Renal cortical epithelial cell (primary cell): Measurements from ENCODE around the gene NPR1. TPM values are rescaled to one million over a fixed set of nuclear protein-coding genes. Genes with fewer than 3 reads are reported as not detected.
"Not testable (repeated sequence)": the region's sequence is repeated elsewhere in the genome, so short reads cannot be mapped to it uniquely, and the experiment has no call there.

Source experiments
- DNase-seq: peaks from one replicate; pipeline ENCODE4 v3.0.0-alpha.2; 2011; ENCODE audit warnings: low read depth
- total RNA-seq: library from RNA; depleted of rRNA; stranded (reverse); fragments of >200 nt; gene quantifications from 2 replicates; pipeline ENCODE4 v1.2.3, GENCODE V29; 2014

The NPR1 gene
- total RNA-seq, 1 donor from 2014 or later: 39.5 TPM

DNA sequence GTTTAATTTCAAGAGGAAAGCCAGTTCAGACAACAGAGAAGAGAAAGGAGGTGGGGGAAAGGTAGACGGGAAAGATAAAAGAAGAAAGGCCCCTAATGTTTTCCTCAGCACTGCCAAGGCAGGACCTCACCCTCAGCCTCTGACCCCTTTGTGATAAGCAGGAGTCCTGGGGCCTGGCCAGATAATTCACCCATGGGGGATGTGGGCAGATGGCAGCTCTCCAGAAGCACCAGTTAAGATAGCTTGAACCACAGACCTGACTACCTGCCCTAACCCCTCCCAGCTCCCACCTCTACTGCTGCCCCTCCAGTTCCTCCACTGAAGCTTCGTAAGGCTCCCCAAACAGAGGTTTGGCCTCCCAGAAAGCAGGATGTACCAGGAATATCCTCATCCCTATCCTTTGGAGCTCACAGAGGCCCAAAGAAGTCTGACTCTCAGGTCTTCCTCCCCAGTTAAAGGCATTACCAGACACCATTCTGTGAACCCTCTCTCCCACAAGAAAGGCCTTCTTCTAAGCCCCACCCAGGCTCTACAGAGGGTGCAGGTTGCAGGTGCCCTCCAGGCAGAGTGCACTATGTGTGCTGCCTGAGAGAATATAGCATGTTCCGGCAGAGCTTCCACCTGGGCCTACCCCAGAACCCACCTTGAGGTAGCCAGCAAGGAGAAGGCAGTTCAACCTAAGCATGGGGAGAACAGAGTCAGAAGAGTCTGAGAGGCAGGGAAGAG lies 29.2 kb upstream of the NPR1 start:
- DNase-seq: no peak

DNA sequence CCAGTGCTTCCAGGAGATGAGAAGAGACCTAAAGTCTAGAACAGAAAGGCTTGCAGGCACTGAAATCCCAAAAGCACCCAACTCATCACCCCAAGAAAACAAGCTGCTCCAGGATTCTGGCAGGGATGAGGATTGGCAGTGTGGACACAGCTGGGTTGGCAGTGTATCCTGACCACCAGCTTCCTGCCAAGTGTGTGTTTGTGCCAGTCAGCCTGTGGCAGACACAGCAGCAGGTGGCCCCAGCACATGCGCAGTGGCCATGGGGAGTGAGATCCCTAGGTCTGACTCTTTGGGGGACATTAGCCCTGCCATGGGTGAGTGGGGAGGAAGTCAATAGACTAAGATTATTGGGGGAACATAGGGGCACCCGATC lies 28.6 kb upstream of the NPR1 start:
- no peak for DNase-seq

DNA sequence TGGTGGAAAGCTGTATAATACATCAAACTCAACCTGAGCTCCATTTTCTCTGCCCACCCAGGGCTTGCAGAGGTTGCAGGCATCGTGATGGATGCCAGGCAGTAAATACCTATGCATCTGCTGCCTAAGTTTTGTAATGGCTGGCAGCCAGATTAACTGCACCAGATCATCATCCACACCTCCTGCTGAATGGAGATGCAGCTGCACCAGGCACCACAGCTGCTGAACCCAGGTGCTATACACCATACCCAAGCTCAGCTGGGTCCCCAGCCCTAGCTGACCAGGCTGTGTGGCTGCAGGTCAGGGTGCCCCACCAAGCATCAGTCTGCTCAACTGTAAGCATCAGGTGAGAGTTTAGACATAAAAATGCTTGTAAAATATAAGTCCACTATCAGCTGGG lies 26.7 kb upstream of the NPR1 start:
- no peak for DNase-seq

DNA sequence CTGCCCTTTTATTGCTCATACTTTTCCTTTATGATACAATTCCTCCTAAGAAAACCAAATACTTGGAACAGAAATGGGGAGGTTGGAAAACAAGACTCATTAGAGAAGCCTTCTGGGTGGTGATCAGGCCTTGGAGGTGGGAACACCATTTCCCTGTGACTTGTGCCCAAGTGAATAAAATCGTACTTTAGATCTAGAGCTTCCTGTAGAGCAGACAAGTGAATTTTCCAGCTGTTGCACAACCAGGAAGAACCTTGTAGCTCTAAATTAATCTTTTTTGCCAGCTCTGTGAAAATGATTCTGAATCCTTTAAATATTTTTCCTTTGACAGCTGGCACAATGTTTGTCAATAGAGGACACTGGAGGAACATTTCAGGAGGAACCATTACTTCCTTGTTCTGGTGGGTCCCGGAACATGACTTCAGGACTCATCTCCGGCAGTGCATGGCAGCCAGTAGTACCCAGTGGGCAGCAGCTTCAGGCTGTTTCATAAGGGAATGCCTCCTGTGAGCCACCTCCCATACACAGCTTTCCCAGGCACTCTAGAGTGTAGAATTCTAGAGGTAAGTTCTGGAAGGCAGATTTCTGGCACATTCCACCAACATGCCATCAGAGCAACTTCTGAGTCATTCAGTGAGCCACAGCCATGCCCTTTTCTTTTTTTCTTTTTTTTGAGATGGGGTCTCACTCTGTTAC lies 25.5 kb upstream of the NPR1 start:
- DNase-seq: peak; percentile 95

DNA sequence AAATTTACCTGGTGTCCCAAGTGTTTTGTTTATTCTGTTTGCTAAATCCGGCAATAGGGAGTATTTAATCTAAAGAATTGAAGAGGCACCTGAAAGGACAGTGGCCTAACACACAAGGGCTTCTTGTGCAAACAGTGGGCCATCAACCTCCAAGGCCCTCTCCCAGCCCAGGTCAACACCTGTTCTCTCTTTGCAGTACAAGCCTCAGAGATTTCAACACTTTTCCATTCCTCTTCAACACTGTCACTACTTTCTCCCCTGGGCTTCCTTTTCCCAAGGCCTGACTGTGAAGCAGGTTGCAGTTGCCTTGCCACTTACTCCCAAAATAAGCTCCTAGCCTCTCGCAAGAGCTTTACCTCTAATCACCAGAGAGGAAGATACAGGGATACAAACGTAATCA lies 23.2 kb upstream of the NPR1 start:
- no peak for DNase-seq

DNA sequence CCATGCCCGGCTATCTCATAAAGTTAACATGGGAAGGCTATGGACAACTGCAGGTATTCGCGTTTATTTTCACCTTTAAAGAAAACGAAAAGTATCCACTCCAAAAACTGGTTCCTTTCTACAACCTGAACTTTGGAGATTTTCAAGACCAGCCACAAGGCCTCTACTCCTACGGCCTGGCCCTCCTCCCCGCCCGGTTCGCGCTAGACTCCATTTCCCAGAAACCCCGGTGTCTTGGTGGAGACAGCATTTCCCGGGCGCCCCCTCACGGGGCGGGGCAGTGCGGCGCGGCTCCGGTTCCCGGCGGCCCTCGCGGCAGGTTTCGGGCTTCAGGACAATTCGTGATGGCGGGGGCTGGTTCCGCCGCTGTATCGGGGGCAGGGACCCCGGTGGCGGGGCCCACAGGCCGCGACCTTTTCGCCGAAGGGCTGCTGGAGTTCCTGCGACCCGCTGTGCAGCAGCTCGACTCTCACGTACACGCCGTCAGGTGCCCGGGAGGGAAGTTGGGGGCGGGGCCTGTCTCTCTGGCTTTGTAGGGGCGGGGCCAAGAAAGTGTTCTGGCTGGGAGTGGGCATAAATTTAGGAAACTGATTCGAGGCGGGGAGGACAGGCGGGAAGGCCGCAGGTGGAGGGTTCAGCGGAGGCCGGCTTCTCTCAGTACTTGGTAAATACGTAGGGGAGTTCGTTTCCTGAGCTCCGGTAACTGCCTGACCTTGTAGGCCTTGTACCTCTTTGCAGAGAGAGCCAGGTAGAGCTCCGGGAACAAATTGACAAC lies 19.9 kb upstream of the NPR1 start, which contains the start of gene SNAPIN:
Gene SNAPIN, plus strand, starts transcription at position 304 of the 775 bp plus-strand sequence. Its CDS starts 41 bp downstream, at position 345.
- peak; percentile 74 for DNase-seq

DNA sequence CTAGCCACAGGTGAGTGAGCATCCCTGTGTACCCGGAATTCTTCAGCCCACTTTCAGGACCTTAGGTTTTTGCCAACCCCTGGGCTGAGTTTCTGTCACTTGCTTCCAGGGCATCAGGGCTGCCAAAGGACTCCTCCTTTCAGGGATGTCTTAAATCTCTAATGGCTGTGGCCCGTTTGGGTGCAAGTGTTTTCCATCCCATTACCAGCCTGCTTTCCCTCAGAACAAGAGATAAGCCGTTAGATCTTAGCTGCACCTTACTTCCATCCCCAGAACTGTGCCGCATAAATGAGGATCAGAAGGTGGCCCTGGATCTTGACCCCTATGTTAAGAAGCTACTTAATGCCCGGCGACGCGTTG lies 19.3 kb upstream of the NPR1 start:
- DNase-seq: no peak

DNA sequence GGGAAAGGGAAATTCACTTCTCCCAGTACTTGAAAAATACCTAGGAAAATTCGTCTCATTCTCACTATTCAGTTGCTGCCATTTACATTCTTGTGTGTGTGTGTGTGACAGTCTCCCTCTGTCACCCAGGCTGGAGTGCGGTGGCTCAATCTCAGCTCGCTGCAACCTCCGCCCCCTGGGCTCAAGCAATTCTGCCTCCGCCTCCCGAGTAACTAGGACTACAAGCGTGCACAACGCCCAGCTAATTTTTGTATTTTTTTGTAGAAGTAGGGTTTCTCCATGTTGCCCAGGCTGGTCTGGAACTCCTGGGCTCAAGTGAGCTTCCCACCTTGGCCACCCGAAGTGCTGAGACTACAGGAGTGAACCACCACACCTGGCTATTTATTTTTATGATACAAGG lies 18.8 kb upstream of the NPR1 start:
- no peak for DNase-seq

DNA sequence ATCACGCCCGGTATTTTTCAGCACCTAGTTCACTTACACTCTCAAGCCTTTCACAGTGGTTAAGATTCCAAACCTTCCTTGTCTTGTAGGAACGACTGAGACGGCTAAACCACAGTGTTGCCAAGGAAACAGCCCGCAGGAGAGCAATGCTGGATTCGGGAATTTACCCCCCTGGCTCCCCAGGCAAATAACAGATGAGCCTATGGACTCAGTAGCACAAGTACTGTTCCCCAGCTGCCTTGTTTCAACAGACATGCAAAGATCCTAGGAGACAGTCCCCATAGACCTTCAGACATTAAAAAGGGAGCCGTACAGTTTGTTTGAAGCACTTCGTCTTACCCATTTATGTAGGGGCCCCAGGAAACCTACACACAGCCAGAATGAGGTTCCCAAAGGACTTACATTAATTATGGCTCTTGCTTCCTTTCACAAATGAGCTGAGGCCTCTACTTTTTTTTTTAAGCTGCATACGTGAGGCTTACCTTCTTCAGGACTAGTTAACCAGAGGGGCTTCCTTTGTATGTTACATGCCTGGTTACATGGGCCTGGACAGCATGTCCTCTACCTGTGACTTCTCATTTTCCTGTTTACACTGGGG lies 17.3 kb upstream of the NPR1 start:
- no peak for DNase-seq

DNA sequence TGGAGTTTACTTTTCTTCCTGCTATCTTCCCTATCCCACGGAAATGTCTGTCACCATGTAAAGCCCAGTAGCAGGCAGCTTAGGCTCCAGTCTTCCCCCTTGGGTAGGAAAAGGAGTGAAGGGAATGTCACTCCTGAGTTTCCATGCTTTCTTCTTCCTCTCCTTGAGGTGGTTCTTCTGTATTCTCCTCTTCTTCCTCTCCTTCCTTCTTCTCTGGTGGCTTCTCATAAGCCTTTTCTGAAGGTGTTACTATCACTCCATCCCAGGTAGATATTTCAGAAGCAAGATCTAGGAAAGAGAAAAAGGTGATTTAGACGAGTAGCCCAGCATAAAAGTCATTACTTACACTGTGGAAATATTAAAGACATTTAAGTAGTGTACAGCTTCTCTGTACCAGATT lies 16.2 kb upstream of the NPR1 start:
- DNase-seq: no peak

DNA sequence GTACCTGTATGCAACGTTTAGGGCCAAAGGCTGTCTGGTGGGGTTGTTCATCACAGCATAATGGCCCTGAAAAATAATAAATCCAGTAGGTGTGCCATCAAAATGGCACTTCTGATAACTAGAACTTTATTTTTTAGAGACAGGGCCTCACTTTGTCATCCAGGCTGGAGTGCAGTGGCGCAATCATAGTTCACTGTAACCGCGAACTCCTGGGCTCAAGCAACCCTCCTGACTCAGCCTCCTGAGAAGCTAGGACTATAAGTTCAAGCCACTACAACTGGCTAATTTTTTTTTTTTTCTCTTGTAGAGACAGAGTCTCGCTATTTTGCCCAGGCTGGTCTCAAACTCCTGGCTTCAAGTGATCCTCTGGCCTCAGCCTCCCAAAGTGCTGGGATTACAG lies 15.3 kb upstream of the NPR1 start:
- peak; percentile 44 for DNase-seq

DNA sequence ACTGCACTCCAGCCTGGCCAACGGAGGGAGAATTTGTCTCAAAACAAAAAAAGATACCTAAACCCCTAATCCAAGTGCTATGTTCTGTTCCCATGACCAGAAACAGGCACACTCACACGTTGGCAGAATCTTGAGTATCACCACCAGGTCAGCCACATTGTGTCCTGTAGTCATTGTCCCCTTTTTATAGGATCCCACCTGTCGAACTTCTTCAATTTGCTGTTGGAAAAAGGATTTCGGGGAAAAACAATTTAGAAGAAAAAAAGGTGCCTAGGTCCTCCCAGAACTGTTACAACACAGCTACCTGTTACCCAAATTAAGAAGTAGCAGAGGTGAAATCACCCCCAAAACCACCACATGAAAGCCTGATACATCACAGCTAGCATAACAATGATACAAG lies 11.0 kb upstream of the NPR1 start:
- no peak for DNase-seq

DNA sequence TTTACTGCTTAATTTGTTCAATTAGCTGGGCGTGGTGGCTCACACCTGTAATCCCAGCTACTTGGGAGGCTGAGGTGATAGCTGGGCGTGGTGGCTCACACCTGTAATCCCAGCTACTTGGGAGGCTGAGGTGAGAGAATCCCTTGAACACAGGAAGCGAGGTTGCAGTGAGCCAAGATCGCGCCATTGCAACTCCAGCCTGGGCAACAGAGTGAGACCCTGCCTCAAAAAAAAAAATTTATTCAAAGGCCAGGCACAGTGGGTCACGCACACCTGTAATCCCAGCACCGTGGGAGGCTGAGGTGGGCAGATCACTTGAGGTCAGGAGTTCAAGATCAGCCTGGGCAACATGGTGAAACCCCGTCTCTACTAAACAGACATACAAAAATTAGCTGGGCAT lies 9.8 kb upstream of the NPR1 start:
- DNase-seq: not testable (repeated sequence)

DNA sequence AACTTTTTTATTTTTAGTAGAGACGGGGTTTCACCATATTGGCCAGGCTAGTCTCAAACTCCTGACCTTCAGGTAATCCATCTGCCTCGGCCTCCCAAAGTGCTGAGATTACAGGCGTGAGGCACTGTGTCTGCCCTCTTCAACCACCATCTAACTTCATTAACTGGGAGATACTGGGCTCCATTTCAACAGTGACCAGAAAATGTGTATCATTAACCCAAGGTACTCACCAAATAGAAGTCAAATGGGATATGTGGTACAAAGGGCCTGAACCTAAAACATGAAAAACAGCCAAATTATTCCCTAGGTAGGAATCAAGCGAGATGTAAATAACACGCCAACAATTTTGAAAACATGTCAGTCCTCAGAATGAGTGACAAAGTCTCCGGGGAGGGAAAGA lies 8.9 kb upstream of the NPR1 start:
- DNase-seq: peak; percentile 57

DNA sequence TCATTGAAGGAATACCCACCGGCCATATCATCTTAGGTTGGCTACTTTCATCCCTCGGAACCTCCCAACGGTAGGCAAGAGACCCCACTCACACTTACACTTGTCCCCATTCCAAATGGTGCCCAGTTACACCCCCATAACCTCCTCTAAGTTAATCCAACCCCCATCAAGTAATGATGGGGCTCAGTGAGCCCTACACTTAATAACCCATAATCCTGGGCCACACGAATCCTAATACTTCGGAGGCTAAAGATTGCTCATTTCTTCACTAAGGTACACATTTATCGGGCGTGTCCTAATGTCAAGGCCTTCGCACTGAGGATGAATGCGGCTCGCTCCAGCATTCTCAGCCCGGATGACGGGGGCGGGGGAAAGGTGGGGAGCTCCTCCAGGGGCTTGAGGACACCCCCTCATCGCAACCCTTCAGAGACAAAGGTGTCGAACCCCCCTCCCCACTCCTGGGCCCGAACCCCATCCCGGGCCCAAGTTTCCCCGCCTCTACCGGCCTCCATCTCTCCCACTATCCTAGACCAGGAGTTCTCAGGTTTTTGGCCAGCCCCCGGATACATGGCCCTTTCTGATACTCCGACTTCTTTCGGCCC lies 8.1 kb upstream of the NPR1 start:
- no peak for DNase-seq

DNA sequence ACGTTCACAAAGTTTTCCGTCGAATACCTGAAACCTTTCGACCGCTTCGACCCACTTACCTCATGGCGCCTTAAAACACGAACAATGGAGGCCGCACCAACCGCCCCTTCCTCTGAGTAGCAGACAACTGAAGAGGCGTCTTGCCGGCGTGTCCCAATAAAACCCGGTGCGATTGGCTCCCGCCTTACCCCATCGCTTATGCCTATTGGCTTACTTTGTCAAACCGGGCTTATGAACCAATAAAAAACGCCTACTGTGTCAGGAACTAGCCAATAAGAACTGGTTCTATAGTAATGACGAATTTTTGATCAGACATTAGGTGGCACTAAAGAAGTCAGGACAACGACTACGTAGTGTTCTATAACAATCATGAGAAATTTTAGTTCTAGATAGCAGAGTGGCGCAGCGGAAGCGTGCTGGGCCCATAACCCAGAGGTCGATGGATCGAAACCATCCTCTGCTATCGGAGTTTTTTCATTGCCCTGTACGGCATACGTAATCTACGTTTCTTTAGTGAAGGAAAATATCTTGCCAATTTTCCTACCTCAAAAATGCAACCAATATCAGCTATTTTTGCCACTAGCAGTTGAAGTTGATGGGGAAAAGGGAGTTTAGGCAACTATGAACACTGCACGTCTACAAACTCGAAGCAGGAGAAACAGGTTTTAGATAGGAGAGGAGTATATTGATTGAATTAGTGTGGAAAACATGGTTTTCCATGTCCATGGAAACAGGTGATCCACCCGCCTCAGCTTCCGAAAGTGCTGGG lies 7.4 kb upstream of the NPR1 start, which contains the start of gene ILF2:
Gene ILF2, minus strand, starts transcription at position 135 of the 769 bp plus-strand sequence. Its CDS starts 71 bp downstream, at position 64.
- peak; percentile 100 for DNase-seq

DNA sequence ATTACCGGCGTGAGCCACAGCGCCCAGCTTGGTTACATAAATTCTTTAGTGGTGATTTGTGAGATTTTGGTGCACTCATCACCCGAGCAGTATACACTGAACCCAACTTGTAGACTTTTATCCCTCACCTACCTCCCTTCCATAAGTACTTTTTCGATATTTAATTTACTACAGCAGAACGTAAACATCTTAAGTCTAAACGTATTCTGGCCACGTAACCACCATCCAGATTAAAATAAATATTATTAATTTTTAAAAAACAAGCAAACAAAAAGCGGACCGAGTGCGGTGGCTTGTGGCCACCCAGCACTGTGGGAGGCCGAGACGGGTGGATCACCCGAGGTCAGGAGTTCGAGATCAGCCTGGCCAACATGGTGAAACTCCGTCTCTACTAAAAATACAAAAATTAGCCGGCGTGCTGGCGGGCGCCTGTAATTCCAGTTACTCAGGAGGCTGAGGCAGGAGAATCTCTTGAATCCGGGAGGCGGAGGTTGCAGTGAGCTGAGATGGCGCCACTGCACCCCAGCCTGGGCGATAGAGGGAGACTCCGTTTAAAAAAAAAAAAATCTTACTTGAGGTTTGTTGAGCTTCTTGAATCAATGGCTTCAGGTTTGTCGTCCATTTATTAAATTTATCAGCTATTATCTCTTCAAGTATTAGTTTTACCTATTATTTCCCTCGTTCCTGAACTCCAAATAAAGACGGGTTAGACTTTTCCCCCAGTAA lies 6.7 kb upstream of the NPR1 start:
- DNase-seq: not testable (repeated sequence)

DNA sequence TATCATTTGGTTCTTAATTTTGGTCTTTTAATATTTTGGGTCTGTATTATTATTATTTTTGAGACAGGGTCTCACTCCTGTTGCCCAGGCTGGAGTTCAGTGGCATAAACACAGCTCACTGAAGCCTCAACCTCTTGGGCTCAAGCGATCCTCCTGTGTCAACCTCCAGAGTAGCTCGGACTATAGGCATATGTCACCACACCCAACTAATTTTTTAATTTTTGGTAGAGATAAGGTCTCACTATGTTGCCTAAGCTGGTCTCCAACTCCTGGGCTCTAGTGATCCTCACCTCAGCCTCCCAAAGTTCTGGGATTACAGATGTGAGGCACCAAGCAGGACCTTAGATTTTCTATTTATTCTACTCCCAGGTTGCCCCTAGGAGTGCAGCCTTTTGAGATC lies 5.0 kb upstream of the NPR1 start:
- no peak for DNase-seq

DNA sequence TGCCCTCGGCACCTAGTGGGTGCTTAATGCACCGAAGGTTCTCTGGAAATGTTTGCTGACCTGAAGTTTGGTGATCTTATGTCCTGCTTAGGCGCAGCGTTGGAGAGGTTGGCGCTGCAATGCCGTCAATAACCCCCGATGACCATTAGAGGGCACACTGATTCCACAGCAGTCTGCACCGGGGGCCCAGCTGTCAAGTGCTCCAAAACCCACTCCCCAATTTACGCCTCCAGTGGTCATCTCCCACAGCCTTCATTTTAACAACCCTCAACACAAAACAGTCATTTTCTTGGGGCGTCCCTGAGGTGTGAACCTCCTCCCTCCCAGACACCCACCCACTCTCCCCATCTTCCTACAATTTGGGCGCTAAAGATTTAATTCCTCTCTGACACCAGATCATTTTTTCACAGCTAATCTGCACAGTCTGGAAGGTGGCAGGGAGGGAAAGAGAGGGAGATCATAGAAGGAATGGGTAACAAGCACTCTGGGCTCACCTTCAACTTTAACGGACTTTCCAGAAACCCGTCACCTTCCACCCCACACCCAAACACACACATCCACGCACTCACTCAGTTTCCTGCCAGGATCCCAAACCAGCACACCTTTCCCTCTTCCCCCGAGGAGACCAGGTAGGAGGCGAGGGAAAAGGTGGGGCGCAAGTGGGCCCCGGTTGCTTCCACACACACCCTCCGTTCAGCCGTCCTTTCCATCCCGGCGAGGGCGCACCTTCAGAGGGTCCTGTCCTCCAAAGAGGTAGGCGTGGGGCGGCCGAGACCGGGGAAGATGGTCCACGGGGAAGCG lies 570 bp upstream of the NPR1 start:
- peak; percentile 37 for DNase-seq
